Fibroblast of gingiva (primary cell): ENCODE measurements around the gene C10orf67.
"Not testable (repeated sequence)": the region's sequence is repeated elsewhere in the genome, so short reads cannot be mapped to it uniquely, and the experiment has no call there.

Experiments
- DNase-seq: peaks from one replicate; pipeline ENCODE4 v3.0.0-alpha.2; 2011; ENCODE audit warnings: low read depth

Gene C10orf67

GRCh38 chr10:23263441-23264164 lies 81.0 kb downstream of the C10orf67 start:
- no peak for DNase-seq

- DNase-seq, result no peak
These were observed 81.7 kb downstream of the C10orf67 start for GRCh38 chr10:23262928-23263327.

- no peak for DNase-seq
These were observed 86.1 kb downstream of the C10orf67 start for GRCh38 chr10:23258516-23258915.

GRCh38 chr10:23253780-23254179 lies 90.8 kb downstream of the C10orf67 start:
- DNase-seq, result no peak

- not testable (repeated sequence) for DNase-seq
These were observed 91.7 kb downstream of the C10orf67 start for GRCh38 chr10:23252859-23253258.

- not testable (repeated sequence) for DNase-seq
These were observed 102.8 kb downstream of the C10orf67 start for GRCh38 chr10:23241779-23242178.

GRCh38 chr10:23238015-23238414 lies 106.6 kb downstream of the C10orf67 start:
- DNase-seq, result no peak

GRCh38 chr10:23230582-23230981 lies 114.0 kb downstream of the C10orf67 start:
- DNase-seq, result no peak

- DNase-seq, result no peak
These were observed 127.1 kb downstream of the C10orf67 start for GRCh38 chr10:23217471-23217870.

GRCh38 chr10:23205972-23206642 lies 138.5 kb downstream of the C10orf67 start:
- DNase-seq, result no peak

GRCh38 chr10:23204773-23205172 lies 139.8 kb downstream of the C10orf67 start:
- no peak for DNase-seq

GRCh38 chr10:23203369-23204325 lies 140.9 kb downstream of the C10orf67 start:
- DNase-seq, result no peak

GRCh38 chr10:23202779-23203178 lies 141.8 kb downstream of the C10orf67 start:
- no peak for DNase-seq

- no peak for DNase-seq
These were observed 142.8 kb downstream of the C10orf67 start for GRCh38 chr10:23201837-23202236.

- DNase-seq, result no peak
These were observed 143.5 kb downstream of the C10orf67 start for GRCh38 chr10:23200997-23201652.

- no peak for DNase-seq
These were observed 144.0 kb downstream of the C10orf67 start for GRCh38 chr10:23200586-23200985.

- no peak for DNase-seq
These were observed 144.7 kb downstream of the C10orf67 start for GRCh38 chr10:23199768-23200511.

GRCh38 chr10:23198940-23199767 lies 145.4 kb downstream of the C10orf67 start:
- DNase-seq, result no peak

GRCh38 chr10:23198610-23198939 lies 146.0 kb downstream of the C10orf67 start:
- no peak for DNase-seq

GRCh38 chr10:23197416-23197861 lies 147.2 kb downstream of the C10orf67 start:
- no peak for DNase-seq
